ENCODE results near the gene DENND11.

- TF ChIP-seq CTCF (IDR thresholded peaks at IDR 0.05), result no peak
- no peak for TF ChIP-seq POLR2A (IDR thresholded peaks at IDR 0.05)
Measured at GRCh38 chr7:141744131-141744530, 42.2 kb upstream of the DENND11 start.

All from heart left ventricle (tissue), 13 donors.